ENCODE data around the gene UBALD1.
"Not testable (repeated sequence)": the region's sequence is repeated elsewhere in the genome, so short reads cannot be mapped to it uniquely, and the experiment has no call there.

Gene UBALD1

GRCh38 chr16:4654964-4655590 lies 40.4 kb upstream of the UBALD1 start:
- Histone ChIP-seq H3K27ac (ENCODE audit: low read depth, low read length) (no peak overlapping the region), H3K4me1 (ENCODE audit: insufficient read depth, low read length) (no peaks in the 10 kb centered on the region), H3K27me3 (ENCODE audit: insufficient read depth, low read length) (no peaks in the 10 kb centered on the region), H3K4me3 (ENCODE audit: low read length) (no peak overlapping the region), H3K9me3 (ENCODE audit: insufficient read depth, low read depth, low read length) (no peaks in the 10 kb centered on the region), H3K36me3 (ENCODE audit: insufficient read depth, low read length) (peaks cover 60% of the 10 kb centered on the region), H3K9ac (ENCODE audit: low read depth, low read length) (no peak overlapping the region)
- 95% methylated on average over 12 of the region's 12 CpGs for WGBS

DNA sequence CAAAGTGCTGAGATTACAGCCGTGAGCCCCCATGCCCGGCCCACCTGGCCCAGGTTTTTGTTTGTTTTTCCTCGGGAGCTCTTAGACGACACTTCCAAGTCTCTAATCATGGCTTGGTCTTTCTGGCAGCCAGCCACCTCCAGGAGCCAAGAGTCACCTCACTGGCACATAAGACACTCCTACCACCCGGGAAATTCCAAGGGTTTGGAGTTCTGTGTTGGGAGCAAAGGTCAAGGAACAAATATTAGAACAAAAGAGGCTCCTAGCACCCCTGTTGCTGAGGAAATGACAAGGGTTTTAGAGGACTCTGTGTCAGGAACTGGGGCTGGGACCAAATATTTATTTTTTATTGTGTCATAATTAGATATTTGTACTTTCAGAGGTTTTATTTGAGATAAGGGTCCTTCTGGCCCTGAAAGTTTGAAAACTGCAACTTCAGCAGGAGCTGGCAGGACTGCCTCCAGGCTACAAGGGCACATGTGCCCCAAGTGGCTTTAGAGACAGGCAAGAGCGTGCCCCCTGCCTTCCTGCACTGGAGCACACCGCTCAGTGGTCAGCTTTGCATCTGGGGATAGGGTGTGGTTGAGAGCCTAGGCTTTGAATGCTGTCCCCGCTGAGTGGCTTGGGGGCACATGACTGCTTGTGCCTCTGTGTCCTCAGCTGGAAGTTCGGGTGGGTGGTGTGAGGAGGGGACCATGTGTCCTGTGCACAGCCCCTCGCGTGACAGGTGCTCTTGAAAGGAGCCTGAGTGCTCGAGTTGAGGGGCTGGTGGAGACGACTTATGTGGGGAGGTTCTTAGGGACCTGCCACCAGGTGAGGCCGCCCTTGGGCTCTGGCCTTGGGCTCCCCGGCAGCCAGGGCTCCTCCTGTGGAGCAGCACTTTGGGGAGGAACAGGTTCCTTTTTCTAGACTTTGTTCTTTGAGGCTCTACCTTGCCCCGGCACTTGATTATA lies 39.6 kb upstream of the UBALD1 start:
- Histone ChIP-seq H3K36me3 (ENCODE audit: insufficient read depth, low read length) (peaks cover 56% of the 10 kb centered on the region), H3K4me3 (ENCODE audit: low read length) (no peak overlapping the region), H3K27ac (ENCODE audit: low read depth, low read length) (0 out of 2 replicates have a peak overlapping the region, but pooled peaks have one; percentile 6), H3K4me1 (ENCODE audit: insufficient read depth, low read length) (no peaks in the 10 kb centered on the region), H3K9me3 (ENCODE audit: insufficient read depth, low read depth, low read length) (no peaks in the 10 kb centered on the region), H3K27me3 (ENCODE audit: insufficient read depth, low read length) (no peaks in the 10 kb centered on the region), H3K9ac (ENCODE audit: low read depth, low read length) (no peak overlapping the region)
- WGBS = 93% methylated on average over 16 of the region's 16 CpGs

DNA sequence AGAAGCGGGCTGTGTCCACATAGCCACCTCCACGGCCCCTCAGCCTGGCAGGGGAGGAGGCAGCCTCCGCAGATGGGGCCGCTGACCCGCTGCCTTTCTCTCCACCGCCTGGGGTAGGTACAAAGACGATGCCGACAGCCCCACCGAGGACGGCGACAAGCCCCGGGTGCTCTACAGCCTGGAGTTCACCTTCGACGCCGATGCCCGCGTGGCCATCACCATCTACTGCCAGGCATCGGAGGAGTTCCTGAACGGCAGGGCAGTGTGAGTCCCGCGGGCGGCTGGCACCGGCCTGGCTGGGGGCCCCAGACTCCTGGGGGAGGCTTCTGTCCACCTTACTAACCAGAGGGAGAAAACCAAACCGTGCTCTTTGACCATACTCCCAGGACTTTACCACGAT lies 37.9 kb upstream of the UBALD1 start:
- Histone ChIP-seq H3K4me3 (ENCODE audit: low read length) (no peak overlapping the region), H3K9me3 (ENCODE audit: insufficient read depth, low read depth, low read length) (no peaks in the 10 kb centered on the region), H3K9ac (ENCODE audit: low read depth, low read length) (no peak overlapping the region), H3K36me3 (ENCODE audit: insufficient read depth, low read length) (peaks cover 49% of the 10 kb centered on the region), H3K27ac (ENCODE audit: low read depth, low read length) (no peak overlapping the region), H3K27me3 (ENCODE audit: insufficient read depth, low read length) (no peaks in the 10 kb centered on the region), H3K4me1 (ENCODE audit: insufficient read depth, low read length) (no peaks in the 10 kb centered on the region)
- 96% methylated on average over 25 of the region's 25 CpGs for WGBS

- no peak overlapping the region for H3K9ac ChIP-seq (ENCODE audit: low read depth, low read length)
- H3K27ac ChIP-seq (ENCODE audit: low read depth, low read length) = no peak overlapping the region
- no peaks in the 10 kb centered on the region for H3K27me3 ChIP-seq (ENCODE audit: insufficient read depth, low read length)
- H3K9me3 ChIP-seq (ENCODE audit: insufficient read depth, low read depth, low read length) = no peaks in the 10 kb centered on the region
- H3K4me3 ChIP-seq (ENCODE audit: low read length) = no peak overlapping the region
- no peaks in the 10 kb centered on the region for H3K4me1 ChIP-seq (ENCODE audit: insufficient read depth, low read length)
- peaks cover 49% of the 10 kb centered on the region for H3K36me3 ChIP-seq (ENCODE audit: insufficient read depth, low read length)
- WGBS = 94% methylated on average over 13 of the region's 13 CpGs
Measured at GRCh38 chr16:4651827-4652226, 37.1 kb upstream of the UBALD1 start.

- H3K36me3 ChIP-seq (ENCODE audit: insufficient read depth, low read length) = peaks cover 40% of the 10 kb centered on the region
- 92% methylated on average over 15 of the region's 15 CpGs for WGBS
- not testable (repeated sequence) for H3K4me1 ChIP-seq (ENCODE audit: insufficient read depth, low read length); H3K9ac ChIP-seq (ENCODE audit: low read depth, low read length); H3K27me3 ChIP-seq (ENCODE audit: insufficient read depth, low read length); H3K4me3 ChIP-seq (ENCODE audit: low read length); H3K9me3 ChIP-seq (ENCODE audit: insufficient read depth, low read depth, low read length); H3K27ac ChIP-seq (ENCODE audit: low read depth, low read length)
Measured at GRCh38 chr16:4650443-4651074, 35.9 kb upstream of the UBALD1 start.

GRCh38 chr16:4649744-4650442 lies 35.2 kb upstream of the UBALD1 start:
- Histone ChIP-seq H3K36me3 (ENCODE audit: insufficient read depth, low read length) (peaks cover 34% of the 10 kb centered on the region), H3K27ac (ENCODE audit: low read depth, low read length) (no peak overlapping the region), H3K4me3 (ENCODE audit: low read length) (no peak overlapping the region), H3K9me3 (ENCODE audit: insufficient read depth, low read depth, low read length) (no peaks in the 10 kb centered on the region), H3K4me1 (ENCODE audit: insufficient read depth, low read length) (no peaks in the 10 kb centered on the region), H3K9ac (ENCODE audit: low read depth, low read length) (no peak overlapping the region), H3K27me3 (ENCODE audit: insufficient read depth, low read length) (no peaks in the 10 kb centered on the region)
- 95% methylated on average over 25 of the region's 25 CpGs for WGBS

DNA sequence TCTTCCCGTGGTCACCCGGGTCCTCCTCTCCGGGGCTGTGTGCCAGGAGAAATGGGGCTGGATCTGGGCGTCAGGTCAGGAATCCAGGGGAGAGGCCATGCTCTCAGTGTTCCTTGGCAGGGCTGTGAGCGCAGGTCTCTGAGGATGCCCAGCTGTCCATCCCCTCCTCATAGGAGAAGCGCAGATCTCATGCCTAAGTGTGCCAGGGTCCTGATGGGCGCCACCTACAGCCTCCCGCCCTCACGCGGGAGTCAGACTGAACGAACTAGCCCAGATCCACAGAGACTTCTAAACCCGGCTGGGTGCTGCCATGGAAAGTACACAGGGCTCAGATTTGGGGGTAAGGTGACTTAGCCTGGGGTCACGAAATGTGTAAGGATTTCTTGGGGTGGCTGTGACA lies 34.2 kb upstream of the UBALD1 start:
- Histone ChIP-seq H3K36me3 (ENCODE audit: insufficient read depth, low read length) (peaks cover 24% of the 10 kb centered on the region), H3K27ac (ENCODE audit: low read depth, low read length) (no peak overlapping the region), H3K4me3 (ENCODE audit: low read length) (no peak overlapping the region), H3K9me3 (ENCODE audit: insufficient read depth, low read depth, low read length) (no peaks in the 10 kb centered on the region), H3K9ac (ENCODE audit: low read depth, low read length) (no peak overlapping the region), H3K4me1 (ENCODE audit: insufficient read depth, low read length) (no peaks in the 10 kb centered on the region), H3K27me3 (ENCODE audit: insufficient read depth, low read length) (no peaks in the 10 kb centered on the region)
- WGBS = 95% methylated on average over 13 of the region's 13 CpGs

- no peak overlapping the region for H3K27ac ChIP-seq (ENCODE audit: low read depth, low read length)
- no peaks in the 10 kb centered on the region for H3K4me1 ChIP-seq (ENCODE audit: insufficient read depth, low read length)
- 98% methylated on average over 8 of the region's 8 CpGs for WGBS
Measured at GRCh38 chr16:4647644-4647980, 32.9 kb upstream of the UBALD1 start.

GRCh38 chr16:4646773-4647643 lies 32.3 kb upstream of the UBALD1 start:
- H3K4me3 ChIP-seq (ENCODE audit: low read length) = no peak overlapping the region
- peaks cover 11% of the 10 kb centered on the region for H3K36me3 ChIP-seq (ENCODE audit: insufficient read depth, low read length)
- no peaks in the 10 kb centered on the region for H3K27me3 ChIP-seq (ENCODE audit: insufficient read depth, low read length)
- H3K27ac ChIP-seq (ENCODE audit: low read depth, low read length) = no peak overlapping the region
- no peak overlapping the region for H3K9ac ChIP-seq (ENCODE audit: low read depth, low read length)
- WGBS = 95% methylated on average over 22 of the region's 22 CpGs
- H3K4me1 ChIP-seq (ENCODE audit: insufficient read depth, low read length) = no peaks in the 10 kb centered on the region
- H3K9me3 ChIP-seq (ENCODE audit: insufficient read depth, low read depth, low read length) = no peaks in the 10 kb centered on the region

More at GRCh38 chr16:4647644-4647980, 32.9 kb upstream of the UBALD1 start:
- Histone ChIP-seq H3K27me3 (ENCODE audit: insufficient read depth, low read length) (no peaks in the 10 kb centered on the region), H3K9me3 (ENCODE audit: insufficient read depth, low read depth, low read length) (no peaks in the 10 kb centered on the region), H3K36me3 (ENCODE audit: insufficient read depth, low read length) (peaks cover 17% of the 10 kb centered on the region), H3K9ac (ENCODE audit: low read depth, low read length) (no peak overlapping the region), H3K4me3 (ENCODE audit: low read length) (no peak overlapping the region)

GRCh38 chr16:4641895-4642294 lies 27.2 kb upstream of the UBALD1 start:
- H3K9ac ChIP-seq (ENCODE audit: low read depth, low read length) = no peak overlapping the region
- no peaks in the 10 kb centered on the region for H3K27me3 ChIP-seq (ENCODE audit: insufficient read depth, low read length)
- no peak overlapping the region for H3K27ac ChIP-seq (ENCODE audit: low read depth, low read length)
- H3K36me3 ChIP-seq (ENCODE audit: insufficient read depth, low read length) = 0 out of 2 replicates have a peak, but pooled peaks cover 3% of the 10 kb centered on the region
- no peak overlapping the region for H3K4me3 ChIP-seq (ENCODE audit: low read length)
- no peaks in the 10 kb centered on the region for H3K9me3 ChIP-seq (ENCODE audit: insufficient read depth, low read depth, low read length)
- 94% methylated on average over 14 of the region's 14 CpGs for WGBS
- H3K4me1 ChIP-seq (ENCODE audit: insufficient read depth, low read length) = no peaks in the 10 kb centered on the region

Measured in HUES64 (cell line).